TTC549 (cell line): Measurements from ENCODE around the gene C2orf74.
"Not testable (repeated sequence)": the region's sequence is repeated elsewhere in the genome, so short reads cannot be mapped to it uniquely, and the experiment has no call there.

Experiments
- FAIRE-seq: peaks from 2 replicates; lab custom pipeline; 2012; peaks lifted over from hg19 to GRCh38; lab: Jason Lieb, UNC

Gene C2orf74

DNA sequence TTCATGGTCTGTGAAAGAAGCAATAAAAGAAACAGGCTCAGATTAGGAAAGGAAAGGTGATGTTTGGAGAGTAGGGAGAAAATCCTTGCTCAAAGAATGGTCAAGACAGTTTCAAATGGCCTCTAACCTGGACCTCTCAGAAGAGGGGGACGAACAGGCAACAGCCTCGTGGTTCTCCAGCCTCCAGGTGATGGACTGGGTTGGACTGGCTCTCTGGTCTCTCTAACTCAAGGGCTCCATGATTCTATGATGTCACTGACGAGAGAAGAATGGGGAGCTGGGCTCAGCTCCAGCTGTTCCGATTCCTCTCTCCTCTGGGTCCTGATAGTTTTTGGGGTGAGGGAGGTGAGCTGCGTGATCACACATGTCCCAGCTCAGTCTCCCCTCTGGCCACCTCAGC is at the start of gene C2orf74:
TSS of gene C2orf74 (plus strand) at position 301 of the 400 bp plus-strand sequence. CDS start 327 bp downstream, outside the sequence.
- FAIRE-seq = no peak

DNA sequence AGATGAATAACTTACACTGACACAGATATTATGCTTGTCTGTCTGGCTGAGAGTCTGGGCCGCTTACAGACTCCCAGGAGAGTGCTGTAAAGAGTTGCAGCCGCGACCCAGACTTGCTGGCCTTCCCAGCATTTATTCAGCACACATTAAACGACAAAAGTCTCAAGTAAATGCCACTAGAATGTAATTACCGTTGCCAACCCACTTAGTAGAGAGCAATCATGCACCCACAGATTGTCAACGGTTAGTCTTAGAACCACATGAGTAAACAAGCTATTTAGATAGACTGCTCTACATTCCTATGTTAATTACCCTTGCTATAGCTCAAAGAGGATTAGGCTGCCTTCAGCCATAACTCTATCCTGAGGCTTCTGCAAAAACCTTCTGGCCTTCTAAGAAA is 47.8 kb upstream of the C2orf74 start:
- no peak for FAIRE-seq

DNA sequence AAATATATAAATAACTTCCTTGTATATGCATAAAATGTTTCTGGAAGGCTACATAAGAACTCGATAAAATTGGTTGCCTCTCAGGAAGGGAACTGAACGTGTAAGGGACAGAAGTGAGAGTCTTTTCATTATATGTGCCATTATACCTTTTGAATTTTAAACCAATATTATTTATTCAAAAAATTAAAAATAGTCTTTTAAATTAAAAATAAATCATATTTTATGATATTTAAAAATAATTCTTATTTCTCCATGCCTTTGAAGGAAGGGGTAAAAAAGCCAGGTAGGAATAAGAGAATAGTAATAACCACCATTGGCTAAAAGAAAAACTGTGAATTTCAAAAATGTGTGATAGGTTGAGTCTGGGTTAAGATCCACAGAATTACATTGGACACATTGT is 45.7 kb upstream of the C2orf74 start:
- FAIRE-seq = no peak

DNA sequence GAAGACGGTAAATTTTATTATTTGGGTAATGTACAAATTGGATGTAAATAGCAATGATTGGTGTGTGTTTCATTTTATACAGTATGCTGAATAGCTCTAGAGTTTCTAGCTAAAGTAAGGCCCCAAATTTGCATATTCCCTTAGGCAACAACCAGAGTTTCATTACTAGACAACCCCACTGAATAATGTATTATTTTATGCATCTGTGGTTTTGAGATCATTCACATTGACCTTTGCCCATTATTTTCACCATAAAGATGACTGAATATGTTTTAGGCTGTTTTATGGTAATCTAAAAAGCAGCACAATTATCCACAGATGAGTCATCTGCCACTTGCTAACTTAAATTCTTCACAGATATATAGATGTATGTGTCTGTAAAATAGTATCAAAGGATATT is 44.5 kb upstream of the C2orf74 start:
- no peak for FAIRE-seq

DNA sequence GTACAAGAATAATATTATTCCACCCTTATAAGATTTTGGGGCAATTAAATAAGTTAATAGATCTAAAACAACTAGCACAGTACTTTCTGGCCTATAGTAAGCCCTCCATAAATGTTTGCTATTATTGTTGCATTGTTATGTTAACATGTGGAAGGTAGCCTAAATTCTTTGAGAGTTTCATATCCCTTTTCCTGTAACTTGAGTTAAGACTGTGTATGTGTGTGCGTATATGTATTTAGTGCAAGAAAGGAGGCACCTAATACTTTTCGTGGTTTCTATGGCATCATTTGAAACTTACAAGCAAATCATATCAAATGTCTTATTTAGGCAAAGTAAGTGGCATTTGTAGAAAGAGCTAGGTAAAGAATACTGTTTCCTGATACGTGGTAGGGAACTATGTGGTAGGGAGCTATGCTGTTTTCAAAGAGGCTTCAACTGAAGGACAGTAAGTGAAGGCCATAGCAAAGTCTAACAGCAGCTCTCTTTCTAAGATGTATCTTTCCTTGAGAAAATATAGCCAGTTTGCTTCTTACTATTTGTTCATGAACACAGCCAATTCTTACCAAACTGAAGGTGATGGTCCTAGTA is 36.8 kb upstream of the C2orf74 start:
- no peak for FAIRE-seq

DNA sequence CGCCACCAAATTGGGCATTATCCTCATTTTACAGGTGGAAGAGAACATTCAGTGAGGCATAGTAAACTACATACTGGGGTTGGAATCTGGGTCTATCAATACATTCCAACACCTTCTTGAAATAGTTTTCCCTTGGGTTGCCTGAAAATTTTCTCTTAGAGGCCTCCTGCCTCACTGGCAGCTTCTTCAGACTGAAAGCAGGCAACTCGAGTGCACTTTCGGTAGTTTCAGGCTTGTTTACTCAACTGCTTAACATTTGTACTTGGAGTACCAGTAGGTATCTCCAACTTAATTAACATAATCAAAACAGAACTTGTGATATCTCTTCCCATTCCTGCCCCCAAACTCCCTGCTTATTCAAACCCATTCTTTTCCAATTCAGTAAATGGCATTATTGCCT is 36.2 kb upstream of the C2orf74 start:
- FAIRE-seq = no peak

DNA sequence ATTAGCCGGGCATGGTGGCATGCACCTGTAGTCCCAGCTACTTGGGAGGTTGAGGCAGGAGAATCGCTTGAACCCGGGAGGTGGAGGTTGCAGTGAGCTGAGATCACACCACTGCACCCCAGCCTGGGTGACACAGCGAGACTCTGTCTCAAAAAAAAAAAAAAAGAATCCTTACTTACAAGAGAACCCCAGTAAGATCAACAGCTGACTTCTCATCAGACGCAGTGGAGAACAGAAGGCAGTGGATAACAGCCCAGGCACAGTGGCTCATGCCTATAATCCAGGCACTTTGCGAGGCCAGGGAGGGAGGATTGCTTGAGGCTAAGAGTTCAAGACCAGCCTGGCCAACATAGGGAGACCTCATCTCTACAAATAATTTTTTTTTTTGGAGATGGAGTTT is 33.9 kb upstream of the C2orf74 start:
- FAIRE-seq = not testable (repeated sequence)

DNA sequence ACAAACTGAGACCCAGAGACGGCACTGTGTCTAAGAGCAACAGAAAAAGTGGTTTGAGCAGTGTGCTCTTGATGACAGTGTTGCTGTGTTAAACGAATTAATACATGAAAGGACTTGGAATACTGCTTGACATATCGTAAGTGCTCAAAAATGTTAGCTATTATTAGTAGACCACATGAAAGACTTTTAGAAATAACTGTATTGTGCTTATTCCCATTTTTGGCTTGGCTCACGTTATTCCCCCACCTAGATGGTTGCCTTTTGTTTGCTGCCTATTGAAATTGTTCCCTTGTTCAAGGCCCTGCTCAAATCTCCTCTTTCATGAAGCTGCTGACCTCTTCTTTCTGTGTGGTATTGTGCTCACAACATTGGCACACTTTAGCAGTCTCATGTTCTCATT is 27.8 kb upstream of the C2orf74 start:
- no peak for FAIRE-seq

DNA sequence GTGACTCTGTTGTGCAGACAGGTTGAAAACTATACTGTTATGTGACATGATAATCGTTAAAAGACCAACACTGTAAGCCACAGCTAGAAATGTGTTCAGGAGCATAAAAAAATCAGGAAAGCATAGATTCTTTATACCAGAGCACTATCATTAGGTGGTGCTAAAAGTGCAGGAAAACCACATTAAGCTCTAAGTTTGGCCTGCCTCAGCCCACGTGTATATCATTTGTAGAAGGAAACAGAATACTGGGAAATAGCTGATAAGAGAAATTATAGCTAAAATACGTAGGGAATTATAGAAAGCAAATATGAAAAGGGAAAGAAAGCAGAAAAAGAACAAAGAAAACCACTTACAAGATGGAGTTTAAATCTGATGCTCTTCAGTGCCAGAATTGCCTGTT is 26.5 kb upstream of the C2orf74 start:
- FAIRE-seq = peak; percentile 95

DNA sequence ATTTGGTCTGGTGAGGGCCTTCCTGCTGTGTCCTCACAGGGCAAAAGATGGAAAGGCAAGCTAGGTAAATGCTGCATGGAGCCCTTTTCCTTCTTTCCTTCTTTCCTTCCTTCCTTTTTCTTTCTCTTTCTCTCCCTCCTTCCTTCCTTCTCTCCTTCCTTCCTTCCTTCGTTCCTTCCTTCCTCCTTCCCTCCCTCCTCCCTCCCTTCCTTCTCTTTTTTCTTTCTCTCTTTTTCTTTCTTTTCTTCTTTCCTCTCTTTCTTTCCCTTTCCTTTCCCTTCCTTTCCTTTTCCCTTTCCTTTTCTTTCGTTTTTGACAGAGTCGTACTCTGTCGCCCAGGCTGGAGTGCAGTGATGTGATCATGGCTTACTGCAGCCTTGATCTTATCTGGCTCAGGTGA is 23.1 kb upstream of the C2orf74 start:
- FAIRE-seq = no peak

DNA sequence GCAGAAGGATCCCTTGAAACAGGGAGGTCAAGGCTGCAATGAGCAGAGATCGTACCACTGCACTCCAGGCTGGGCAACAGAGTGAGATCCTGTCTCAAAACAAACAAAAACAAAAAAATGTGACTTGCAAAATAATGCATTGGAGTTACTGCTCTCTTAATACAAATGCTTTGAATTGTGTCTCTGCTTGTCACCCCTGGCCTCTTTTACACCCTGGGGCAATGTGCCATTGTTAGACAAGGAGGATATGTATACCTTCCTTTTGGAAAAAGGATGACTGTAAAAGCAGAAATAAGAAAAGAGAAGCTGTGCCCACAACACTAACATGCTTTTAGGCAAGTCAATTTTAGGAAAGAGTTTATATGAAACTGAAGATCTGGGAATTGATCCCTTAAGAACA is 20.8 kb upstream of the C2orf74 start:
- FAIRE-seq = no peak

DNA sequence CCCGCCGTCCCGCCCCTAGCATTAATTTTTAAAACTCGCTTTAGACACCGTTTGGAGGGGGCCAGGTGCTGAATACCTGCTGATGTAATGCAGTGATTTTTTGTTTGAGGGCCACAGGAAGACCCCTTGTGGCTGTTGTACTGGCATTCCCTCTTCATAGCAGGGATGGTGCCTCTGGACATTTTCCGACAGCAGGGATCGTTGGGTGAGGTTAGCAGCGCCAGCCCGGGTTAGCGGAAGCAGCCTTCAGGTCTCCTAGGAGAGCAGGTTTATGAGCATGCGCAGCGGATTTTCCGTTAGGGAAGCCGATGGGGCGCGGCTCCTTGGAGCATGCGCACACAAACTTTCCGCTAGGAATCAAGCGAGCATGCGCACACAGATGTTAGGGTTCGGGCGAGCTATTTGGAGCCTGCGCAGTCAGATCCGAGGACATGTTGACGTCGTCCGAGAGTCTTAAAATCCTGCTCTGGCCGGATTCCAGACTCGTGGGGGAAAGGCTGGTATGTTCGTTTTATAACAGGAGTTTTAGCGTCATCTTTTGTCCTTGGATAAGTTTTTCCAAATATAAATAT is 17.2 kb upstream of the C2orf74 start:
- FAIRE-seq = peak; percentile 97

DNA sequence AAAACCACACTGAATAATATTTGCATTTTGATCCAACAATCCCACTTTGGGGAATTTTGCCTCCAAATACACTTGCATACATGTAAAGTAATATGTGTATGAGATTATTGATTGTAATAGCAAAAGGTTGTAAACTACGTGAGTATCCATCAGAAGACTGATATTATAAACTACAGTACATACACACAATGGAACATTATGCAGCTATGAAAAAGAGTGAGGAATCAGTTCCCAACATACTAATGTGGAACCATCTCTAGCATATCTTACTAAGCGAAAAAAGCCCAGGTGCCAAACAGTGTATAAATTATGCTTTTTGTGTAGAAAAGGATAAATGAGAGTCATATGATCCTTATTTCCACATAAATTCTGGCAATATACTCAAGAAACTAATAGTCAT is 16.0 kb upstream of the C2orf74 start:
- FAIRE-seq = no peak

DNA sequence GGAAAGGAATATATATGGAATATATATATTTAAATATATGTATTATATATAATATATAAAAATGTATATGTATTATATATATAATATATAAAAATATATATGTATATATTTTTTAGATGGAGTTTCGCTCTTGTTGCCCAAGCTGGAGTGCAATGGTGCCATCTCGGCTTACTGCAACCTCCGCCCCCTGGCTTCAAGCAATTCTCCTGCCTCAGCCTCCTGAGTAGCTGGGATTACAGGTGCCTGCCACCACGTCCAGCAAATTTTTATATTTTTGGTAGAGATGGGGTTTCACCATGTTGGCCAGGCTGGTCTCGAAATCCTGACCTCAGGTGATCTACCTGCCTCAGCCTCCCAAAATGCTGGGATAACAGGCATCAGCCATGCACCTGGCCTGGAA is 13.9 kb upstream of the C2orf74 start:
- FAIRE-seq = not testable (repeated sequence)

DNA sequence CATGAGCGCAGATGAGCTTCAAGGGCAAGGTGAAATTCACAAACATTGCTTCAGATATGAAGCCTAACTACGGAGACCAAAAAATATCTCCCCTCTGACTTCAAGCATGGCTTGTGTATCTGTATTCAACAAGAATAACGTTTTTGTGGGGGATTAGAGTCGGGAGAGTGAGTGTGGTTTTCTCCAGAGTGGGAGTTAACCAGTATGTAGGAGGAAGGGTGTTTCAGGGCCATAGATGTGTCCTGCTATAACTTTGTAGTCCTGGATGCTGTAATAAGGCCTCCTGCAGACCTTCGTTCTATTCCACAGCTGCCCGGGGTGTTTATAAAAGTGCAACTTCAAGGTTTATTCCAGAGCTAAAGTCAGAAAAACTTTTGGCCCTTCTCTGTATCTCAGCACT is 12.9 kb upstream of the C2orf74 start:
- FAIRE-seq = no peak

DNA sequence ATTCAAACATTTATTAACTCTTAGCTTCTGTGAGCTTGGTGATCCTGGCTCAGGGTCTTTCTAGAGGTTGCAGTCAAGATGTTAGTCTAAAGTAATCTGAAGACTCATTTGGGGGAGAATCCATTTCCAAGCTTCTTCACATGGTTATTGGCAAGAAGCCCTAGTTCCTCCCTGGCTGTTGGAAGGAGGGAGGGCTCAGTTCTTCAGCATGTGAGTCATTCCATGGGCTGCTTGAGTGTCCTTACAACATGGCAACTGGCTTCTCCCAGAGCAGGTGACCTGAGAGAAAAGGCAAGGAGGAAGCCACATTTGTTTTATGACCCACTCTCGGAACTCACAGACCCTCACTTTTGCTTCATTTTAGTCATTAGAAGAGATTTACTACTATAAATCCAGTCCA is 10.6 kb upstream of the C2orf74 start:
- no peak for FAIRE-seq

DNA sequence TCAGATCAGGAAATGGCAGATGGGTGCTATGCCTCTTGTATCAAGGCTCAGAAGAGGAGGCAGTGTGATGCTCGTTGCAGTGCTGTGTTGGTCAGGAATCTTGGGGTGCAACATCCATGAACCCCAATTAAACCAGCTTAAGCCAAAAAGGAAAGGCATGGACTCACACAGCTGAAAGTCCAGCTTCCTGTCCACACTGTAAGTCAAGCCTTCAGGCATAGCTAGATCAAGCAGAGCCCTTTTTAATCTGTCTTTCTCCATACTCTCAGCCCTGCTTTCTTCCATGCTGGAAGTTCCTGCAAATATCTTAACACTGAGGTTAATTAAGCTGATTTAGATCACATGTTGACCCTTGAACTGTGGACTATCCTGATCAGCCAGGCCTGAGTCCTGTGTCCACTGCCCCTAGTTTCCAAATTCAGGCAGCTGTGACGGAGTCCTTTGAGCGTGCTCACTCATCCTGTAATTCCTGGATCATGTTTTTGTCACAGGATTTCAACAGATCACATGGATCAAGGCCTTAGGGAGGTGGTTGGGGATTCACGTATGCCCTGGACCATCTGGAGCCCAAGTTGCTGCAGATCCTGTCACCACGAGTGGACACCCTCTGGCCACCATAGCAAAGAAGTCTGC is 4.5 kb upstream of the C2orf74 start:
- FAIRE-seq = no peak

DNA sequence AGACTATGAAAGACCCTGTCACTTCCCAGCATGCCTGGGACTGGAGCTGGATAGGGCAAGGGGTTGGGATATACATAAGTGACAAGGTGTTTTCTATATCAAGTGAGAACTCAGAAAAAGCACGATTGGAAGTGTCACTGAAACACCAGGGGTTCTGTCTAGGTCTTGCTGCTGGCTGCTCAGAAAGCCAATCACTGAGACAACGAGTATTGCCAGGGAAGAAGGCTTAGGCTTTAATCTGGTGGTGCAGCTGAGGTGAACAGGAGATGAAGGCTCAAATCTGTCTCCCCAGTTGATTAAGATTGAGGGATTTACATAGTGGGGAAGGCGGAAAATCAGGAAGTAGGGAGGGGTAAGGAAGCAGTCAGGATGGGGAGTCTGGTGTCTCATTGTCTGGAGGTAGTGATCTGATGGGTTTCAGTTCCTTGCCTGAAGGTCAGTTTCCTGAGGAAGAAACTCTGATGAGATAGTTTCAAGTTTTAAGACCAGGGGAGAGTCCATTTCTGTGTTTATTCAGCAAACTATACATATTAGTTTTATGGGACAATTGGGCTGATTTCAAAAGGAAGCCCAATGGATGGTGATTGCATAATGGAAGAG is 3.5 kb upstream of the C2orf74 start:
- no peak for FAIRE-seq

DNA sequence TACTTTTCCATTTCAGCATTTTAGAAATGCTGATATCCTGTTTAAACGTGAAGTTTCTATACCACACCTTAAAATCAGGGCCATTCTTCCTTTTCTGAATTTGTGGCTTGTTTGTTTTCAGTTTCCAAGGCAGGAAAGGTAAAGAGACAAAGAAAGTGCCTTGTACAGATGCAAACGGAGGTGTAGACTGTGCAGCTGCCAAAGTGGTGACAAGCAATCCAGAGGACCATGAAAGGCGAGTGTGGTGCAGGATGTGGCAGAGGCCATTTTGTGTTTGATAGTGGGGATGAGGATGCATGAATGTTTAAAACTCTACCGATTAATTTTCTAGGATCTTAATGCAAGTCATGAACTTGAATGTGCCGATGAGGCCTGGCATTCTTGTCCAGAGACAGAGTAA is 733 bp downstream of the C2orf74 start:
- no peak for FAIRE-seq

DNA sequence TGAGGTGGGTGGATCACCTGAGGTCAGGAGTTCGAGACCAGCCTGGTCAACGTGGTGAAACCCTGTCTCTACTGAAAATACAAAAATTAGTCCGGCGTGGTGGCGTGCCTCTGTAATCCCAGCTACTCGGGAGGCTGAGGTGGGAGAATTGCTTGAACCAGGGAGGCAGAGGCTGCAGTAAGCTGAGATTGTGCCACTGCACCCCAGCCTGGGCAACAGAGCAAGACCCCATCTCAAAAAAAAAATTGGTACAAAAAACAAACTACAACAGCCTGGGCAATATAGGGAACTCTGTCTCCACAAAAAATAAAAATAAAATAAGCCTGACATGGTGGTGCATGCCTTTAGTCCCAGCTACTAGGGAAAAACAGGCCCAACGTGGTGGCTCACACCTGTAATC is 3.1 kb downstream of the C2orf74 start:
- FAIRE-seq = not testable (repeated sequence)

DNA sequence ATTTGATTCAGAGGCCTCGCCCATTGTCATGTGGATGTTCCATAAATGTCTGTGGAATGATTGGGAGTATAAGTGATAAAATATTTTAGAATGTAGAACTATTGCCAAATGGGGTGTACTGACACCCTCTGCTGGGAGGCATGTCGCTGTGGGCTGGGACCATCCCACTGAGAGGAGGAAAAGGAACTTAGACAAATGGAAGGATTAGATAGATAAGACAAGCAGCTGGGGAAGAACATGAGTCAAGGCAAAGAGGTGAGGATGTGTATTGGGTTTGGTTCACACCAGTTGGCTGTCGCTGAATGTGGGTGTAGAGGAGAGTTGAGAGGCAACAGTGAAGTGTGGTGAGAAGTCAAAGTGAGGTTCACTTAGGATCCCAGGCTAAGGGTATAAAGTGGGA is 4.0 kb downstream of the C2orf74 start:
- no peak for FAIRE-seq

DNA sequence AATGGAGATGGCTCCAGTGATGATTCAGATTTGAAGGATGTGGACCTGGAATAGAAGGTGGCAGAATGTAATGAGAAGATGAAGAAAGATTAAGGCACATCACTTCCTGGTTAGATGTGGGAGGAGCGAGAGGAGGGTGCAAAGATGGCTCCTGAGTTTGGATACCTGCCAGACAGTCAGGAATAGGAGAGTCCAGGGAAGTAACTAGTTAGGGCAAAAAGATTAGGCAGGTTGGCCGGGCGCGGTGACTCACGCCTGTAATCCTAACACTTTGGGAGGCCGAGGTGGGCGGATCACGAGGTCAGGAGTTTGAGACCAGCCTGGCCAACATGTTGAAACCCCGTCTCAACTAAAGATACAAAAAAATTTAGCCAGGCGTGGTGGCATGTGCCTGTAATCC is 5.6 kb downstream of the C2orf74 start:
- FAIRE-seq = no peak

DNA sequence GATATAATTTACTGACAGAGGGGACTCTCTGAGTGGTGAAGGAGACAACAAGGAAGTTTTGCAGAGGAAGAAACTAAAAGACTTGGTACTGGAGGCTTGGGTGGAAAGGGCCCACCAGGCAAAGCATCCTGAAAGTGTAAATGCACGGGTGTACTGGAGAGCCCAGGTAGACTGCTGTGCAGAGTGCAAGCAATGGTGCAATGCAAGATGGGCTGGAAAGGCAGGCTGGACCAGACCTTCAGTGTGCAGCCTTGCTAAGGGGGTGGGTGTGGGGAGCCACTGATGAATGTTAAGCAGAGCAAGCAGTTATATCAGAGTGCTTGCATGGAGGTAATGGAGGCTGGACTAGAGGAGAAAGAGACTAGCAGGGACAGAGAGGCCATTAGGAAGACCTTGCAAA is 10.7 kb downstream of the C2orf74 start:
- no peak for FAIRE-seq

DNA sequence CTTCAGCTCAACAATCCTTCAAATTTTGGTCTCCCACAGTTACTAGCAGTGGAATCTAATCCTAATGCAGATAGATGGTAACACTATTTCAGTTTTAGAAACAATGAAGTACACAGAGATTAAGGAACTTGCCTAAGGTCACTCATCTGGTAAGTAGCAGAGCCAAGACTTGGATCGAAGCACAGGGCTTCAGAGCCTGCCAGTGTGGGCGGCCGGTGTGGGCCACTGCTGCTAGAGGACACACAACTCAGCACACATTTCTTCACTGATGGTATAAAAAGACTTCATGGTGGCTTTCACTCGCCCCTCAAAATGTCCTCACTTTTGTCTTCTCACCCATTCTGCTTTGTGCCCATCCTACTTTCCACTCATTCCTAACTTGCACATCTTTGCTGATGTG is 11.1 kb downstream of the C2orf74 start:
- no peak for FAIRE-seq
